Loucy (cell line): ENCODE results near the gene WNT5A.

ENCODE experiments used
- EZH2phosphoT487 ChIP-seq: fragments of 200-600 bp; IDR thresholded peaks from 2 replicates; pipeline ENCODE4 v1.6.1; 2018; ENCODE audit warnings: antibody characterized with exemption, mild to moderate bottlenecking, moderate library complexity, borderline replicate concordance
- TF ChIP-seq, protein P1 (sequence below): fragments of 200-600 bp; sonication (generic); conservative IDR thresholded peaks from 2 replicates; pipeline ENCODE4 v1.5.1; 2014; ENCODE audit warnings: mild to moderate bottlenecking, antibody characterized with exemption, low read length

DNA sequence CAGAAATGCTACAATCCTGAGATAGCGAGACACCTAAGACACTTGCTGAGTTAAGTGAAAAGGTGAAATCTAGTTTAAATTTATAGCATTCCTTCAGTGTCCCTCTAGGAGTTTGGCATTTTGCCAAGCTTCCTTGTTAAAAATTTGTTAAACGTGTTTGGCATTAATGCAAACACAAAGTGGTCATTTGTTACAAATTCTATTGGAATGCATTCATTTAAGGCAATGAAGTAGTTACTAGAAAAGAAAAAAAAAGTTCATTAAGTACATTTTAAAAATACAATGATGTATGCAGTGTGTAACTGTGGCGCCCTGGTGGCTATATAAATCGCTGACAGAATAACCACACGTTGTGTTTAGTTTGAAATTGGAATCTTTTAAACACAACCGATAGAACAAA lies 31.3 kb upstream of the WNT5A start:
- TF ChIP-seq, protein P1, sequence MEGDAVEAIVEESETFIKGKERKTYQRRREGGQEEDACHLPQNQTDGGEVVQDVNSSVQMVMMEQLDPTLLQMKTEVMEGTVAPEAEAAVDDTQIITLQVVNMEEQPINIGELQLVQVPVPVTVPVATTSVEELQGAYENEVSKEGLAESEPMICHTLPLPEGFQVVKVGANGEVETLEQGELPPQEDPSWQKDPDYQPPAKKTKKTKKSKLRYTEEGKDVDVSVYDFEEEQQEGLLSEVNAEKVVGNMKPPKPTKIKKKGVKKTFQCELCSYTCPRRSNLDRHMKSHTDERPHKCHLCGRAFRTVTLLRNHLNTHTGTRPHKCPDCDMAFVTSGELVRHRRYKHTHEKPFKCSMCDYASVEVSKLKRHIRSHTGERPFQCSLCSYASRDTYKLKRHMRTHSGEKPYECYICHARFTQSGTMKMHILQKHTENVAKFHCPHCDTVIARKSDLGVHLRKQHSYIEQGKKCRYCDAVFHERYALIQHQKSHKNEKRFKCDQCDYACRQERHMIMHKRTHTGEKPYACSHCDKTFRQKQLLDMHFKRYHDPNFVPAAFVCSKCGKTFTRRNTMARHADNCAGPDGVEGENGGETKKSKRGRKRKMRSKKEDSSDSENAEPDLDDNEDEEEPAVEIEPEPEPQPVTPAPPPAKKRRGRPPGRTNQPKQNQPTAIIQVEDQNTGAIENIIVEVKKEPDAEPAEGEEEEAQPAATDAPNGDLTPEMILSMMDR, result no peak
- no peak for TF ChIP-seq EZH2phosphoT487
